H1 (cell line): ENCODE results near the gene ZNF830. TPM values are rescaled to one million over a fixed set of nuclear protein-coding genes. Genes with fewer than 3 reads are reported as not detected.

Experiments used
- CTCF ChIA-PET: fragments of 300-600 bp; sonication (Branson Sonifier 250); formaldehyde crosslinking; loops from one replicate; lab custom pipeline; 2021; ENCODE audit not compliant: partially characterized antibody; lab: Charles Lee
- POLR2A ChIA-PET: fragments of 300-600 bp; sonication (Branson Sonifier 250); formaldehyde crosslinking; loops from one replicate; lab custom pipeline; 2021; ENCODE audit warnings: inconsistent platforms; ENCODE audit not compliant: partially characterized antibody; lab: Charles Lee
- DNase-seq, 2 experiments: peaks; one replicate each; pipeline versions ENCODE4 v3.0.0 to v3.0.0-alpha.2; 2010 to 2022; ENCODE audit warnings: low spot score in 2 of 2, low read depth in 1 of 2, mixed read lengths in 1 of 2
- FAIRE-seq: peaks from 2 replicates; lab custom pipeline; 2011; peaks lifted over from hg19 to GRCh38; lab: Jason Lieb, UNC
- H2AFZ ChIP-seq: 2 replicates; pipeline ENCODE4 v1.8.1; 2012; ENCODE audit warnings: low read length, inconsistent platforms
- H2AK5ac ChIP-seq: 2 replicates; pipeline ENCODE4 v1.6.1; 2013; ENCODE audit warnings: low read depth, low read length
- H2BK120ac ChIP-seq: replicated peaks from 2 replicates; pipeline ENCODE3; 2013; ENCODE audit warnings: low read depth, low read length, inconsistent platforms
- H2BK12ac ChIP-seq: 2 replicates; pipeline ENCODE4 v1.6.1; 2013; ENCODE audit warnings: low read depth, low read length
- H2BK15ac ChIP-seq: 2 replicates; pipeline ENCODE4 v1.6.1; 2013; ENCODE audit warnings: low read length
- H2BK20ac ChIP-seq: 2 replicates; pipeline ENCODE4 v1.6.1; 2013; ENCODE audit warnings: low read length
- H2BK5ac ChIP-seq: 2 replicates; pipeline ENCODE4 v1.6.1; 2013; ENCODE audit warnings: low read depth, low read length
- H3K14ac ChIP-seq: 2 replicates; pipeline ENCODE4 v1.6.1; 2013; ENCODE audit warnings: inconsistent platforms; ENCODE audit not compliant: insufficient read length
- H3K18ac ChIP-seq: 2 replicates; pipeline ENCODE4 v1.6.1; 2013; ENCODE audit warnings: low read length; ENCODE audit errors: extremely low read depth
- H3K23ac ChIP-seq: 2 replicates; pipeline ENCODE4 v1.6.1; 2013; ENCODE audit warnings: inconsistent platforms; ENCODE audit not compliant: insufficient read length
- H3K23me2 ChIP-seq: 2 replicates; pipeline ENCODE4 v1.6.1; 2013; ENCODE audit warnings: low read depth, low read length
- H3K27ac ChIP-seq: 2 replicates; pipeline ENCODE4 v1.6.1; 2011; ENCODE audit warnings: low read depth, low read length, inconsistent platforms
- H3K27me3 ChIP-seq, 4 experiments: replicated peaks in 1 of 4; 1 replicate in 1 of 4; 2 replicates in 3 of 4; pipeline versions ENCODE4 v1.6.1 to v1.8.1; 2011 to 2013; ENCODE audit warnings: low read length in 3 of 4, mild to moderate bottlenecking in 3 of 4, inconsistent platforms in 2 of 4, mixed read lengths in 2 of 4, moderate library complexity in 1 of 4; ENCODE audit not compliant: control insufficient read depth in 3 of 4, insufficient read depth in 3 of 4; ENCODE audit errors: extremely low read depth in 1 of 4
- H3K36me3 ChIP-seq, 4 experiments: 2 replicates each; pipeline versions ENCODE4 v1.6.1 to v1.8.1; 2011 to 2013; ENCODE audit warnings: mild to moderate bottlenecking in 4 of 4, low read length in 3 of 4, moderate library complexity in 2 of 4, control low read depth in 1 of 4, inconsistent platforms in 1 of 4; ENCODE audit not compliant: insufficient read depth in 4 of 4, control insufficient read depth in 2 of 4
- H3K4ac ChIP-seq: replicated peaks from 2 replicates; pipeline ENCODE3; 2013; ENCODE audit warnings: low read length, low read depth, mixed read lengths, inconsistent platforms; ENCODE audit not compliant: insufficient read length
- H3K4me1 ChIP-seq, 4 experiments: replicated peaks in 1 of 4; 1 replicate in 1 of 4; 2 replicates in 3 of 4; pipeline versions ENCODE4 v1.6.1 to v1.8.1; 2011 to 2013; ENCODE audit warnings: low read length in 3 of 4, inconsistent platforms in 2 of 4, mixed read lengths in 1 of 4; ENCODE audit not compliant: insufficient read depth in 4 of 4, control insufficient read depth in 3 of 4
- H3K4me2 ChIP-seq, 2 experiments: 2 replicates each; pipeline versions ENCODE4 v1.6.1 to v1.8.1; 2011 to 2013; ENCODE audit warnings: low read depth in 2 of 2, low read length in 2 of 2, control low read depth in 1 of 2, inconsistent platforms in 1 of 2, mild to moderate bottlenecking in 1 of 2; ENCODE audit not compliant: insufficient read depth in 1 of 2
- H3K4me3 ChIP-seq, 4 experiments: fragments of 200-600, 300-600 bp in 1 of 4; sonication (generic), shearing (Covaris generic), sonication (Bioruptor Twin) in 1 of 4; 2 replicates each; pipeline versions ENCODE4 v1.5.1 to v1.8.1; 2011 to 2016; ENCODE audit warnings: low read length in 4 of 4, low read depth in 3 of 4, control low read depth in 2 of 4, inconsistent platforms in 2 of 4, mild to moderate bottlenecking in 2 of 4, mixed read lengths in 1 of 4, moderate library complexity in 1 of 4; ENCODE audit not compliant: insufficient read depth in 2 of 4; ENCODE audit errors: extremely low read depth in 1 of 4
- H3K56ac ChIP-seq: replicated peaks from 2 replicates; pipeline ENCODE3; 2013; ENCODE audit warnings: low read depth, mild to moderate bottlenecking, mixed read lengths, low read length, inconsistent platforms; ENCODE audit not compliant: insufficient read length
- H3K79me1 ChIP-seq: 2 replicates; pipeline ENCODE4 v1.6.1; 2013; ENCODE audit warnings: low read depth, low read length, control low read depth
- H3K79me2 ChIP-seq, 2 experiments: 2 replicates each; pipeline versions ENCODE4 v1.6.1 to v1.8.1; 2012 to 2013; ENCODE audit warnings: low read length in 2 of 2, mild to moderate bottlenecking in 2 of 2, inconsistent platforms in 1 of 2; ENCODE audit not compliant: insufficient read depth in 2 of 2, control insufficient read depth in 1 of 2
- H3K9ac ChIP-seq, 4 experiments: replicated peaks in 1 of 4; 1 replicate in 1 of 4; 2 replicates in 3 of 4; pipeline versions ENCODE4 v1.6.1 to v1.8.1; 2011 to 2013; ENCODE audit warnings: low read depth in 3 of 4, low read length in 3 of 4, control low read depth in 2 of 4, mild to moderate bottlenecking in 2 of 4, moderate library complexity in 2 of 4, inconsistent platforms in 1 of 4; ENCODE audit errors: extremely low read depth in 1 of 4
- H3K9me3 ChIP-seq, 2 experiments: 2 replicates each; pipeline versions ENCODE4 v1.6.1 to v1.8.1; 2012 to 2013; ENCODE audit warnings: mild to moderate bottlenecking in 2 of 2, moderate library complexity in 2 of 2, control low read depth in 1 of 2, inconsistent platforms in 1 of 2, low read depth in 1 of 2, low read length in 1 of 2, mixed read lengths in 1 of 2; ENCODE audit not compliant: insufficient read depth in 2 of 2
- H4K20me1 ChIP-seq, 2 experiments: replicated peaks in 1 of 2; 2 replicates each; pipeline versions ENCODE3 to v1.8.1; 2011 to 2013; ENCODE audit warnings: inconsistent platforms in 2 of 2, low read length in 2 of 2, mild to moderate bottlenecking in 1 of 2; ENCODE audit not compliant: insufficient read depth in 2 of 2, control insufficient read depth in 1 of 2
- H4K5ac ChIP-seq: 2 replicates; pipeline ENCODE4 v1.6.1; 2013; ENCODE audit warnings: low read length, low read depth, mixed read lengths, inconsistent platforms; ENCODE audit not compliant: insufficient read length
- H4K8ac ChIP-seq: 2 replicates; pipeline ENCODE4 v1.8.0; 2013; ENCODE audit warnings: mild to moderate bottlenecking, moderate library complexity, low read length, inconsistent platforms; ENCODE audit not compliant: insufficient read depth; ENCODE audit errors: extremely low read depth
- H4K91ac ChIP-seq: replicated peaks from 2 replicates; pipeline ENCODE3; 2013; ENCODE audit warnings: low read length, mixed read lengths, inconsistent platforms; ENCODE audit not compliant: insufficient read length
- BCL11A ChIP-seq, 2 experiments: IDR thresholded peaks; one replicate each; pipeline ENCODE4 v1.6.1; 2011; ENCODE audit warnings: low read depth in 2 of 2, low read length in 2 of 2, mild to moderate bottlenecking in 2 of 2
- CBX5 ChIP-seq: fragments of 300-800, 300-1000 bp; sonication (generic); IDR thresholded peaks from 2 replicates; pipeline ENCODE4 v1.7.1; 2016; ENCODE audit warnings: antibody characterized with exemption, low read length, low read depth
- CREB1 ChIP-seq: IDR thresholded peaks from 2 replicates; pipeline ENCODE4 v1.6.1; 2012; ENCODE audit warnings: inconsistent platforms
- CTBP2 ChIP-seq: IDR thresholded peaks from 2 replicates; pipeline ENCODE4 v1.7.0; 2011; ENCODE audit warnings: borderline replicate concordance, mild to moderate bottlenecking, moderate library complexity, mixed read lengths, low read length; ENCODE audit not compliant: insufficient read depth, insufficient read length
- HDAC6 ChIP-seq: IDR thresholded peaks from one replicate; pipeline ENCODE4 v1.7.1; 2012; ENCODE audit warnings: low read depth, mild to moderate bottlenecking, inconsistent platforms, low read length, moderate library complexity
- JUN ChIP-seq: IDR thresholded peaks from 2 replicates; pipeline ENCODE4 v1.6.1; 2011; ENCODE audit warnings: low read depth, mild to moderate bottlenecking, improper control_type of control experiment, low read length
- KDM5A ChIP-seq: fragments of 200-600 bp; IDR thresholded peaks from 2 replicates; pipeline ENCODE4 v1.7.1; 2012; ENCODE audit warnings: mild to moderate bottlenecking, low read length, inconsistent platforms, mixed read lengths
- SRF ChIP-seq: IDR thresholded peaks from 2 replicates; pipeline ENCODE4 v1.6.1; 2011; ENCODE audit warnings: mild to moderate bottlenecking, low read depth, low read length, moderate library complexity
- TAF7 ChIP-seq: optimal IDR thresholded peaks from 2 replicates; pipeline ENCODE3; 2011; ENCODE audit warnings: low read depth, mild to moderate bottlenecking, inconsistent platforms, low read length, moderate library complexity, borderline replicate concordance
- YY1 ChIP-seq: IDR thresholded peaks from 2 replicates; pipeline ENCODE4 v1.6.1; 2011; ENCODE audit warnings: low read depth, mild to moderate bottlenecking, low read length
- ZNF274 ChIP-seq: IDR thresholded peaks from 2 replicates; pipeline ENCODE4 v1.7.0; 2012; ENCODE audit warnings: low read length, borderline replicate concordance; ENCODE audit errors: extremely low read depth
- WGBS, 2 experiments: shearing (Covaris generic) in 1 of 2; methylation state at CpG; one replicate each; pipeline versions ENCODE4 v1.1.6 to v1.1.7; 2013 to 2015; ENCODE audit warnings: low lambda C conversion rate in 2 of 2, mixed read lengths in 2 of 2, inconsistent platforms in 1 of 2, low coverage in 1 of 2, missing lambda C conversion rate in 1 of 2; ENCODE audit not compliant: insufficient replicate concordance in 2 of 2, insufficient coverage in 1 of 2, insufficient read length in 1 of 2; ENCODE audit errors: extremely low coverage in 1 of 2, missing lambda C conversion rate in 1 of 2; 5-methylcytosine and 5-hydroxymethylcytosine counted together
- polyA plus RNA-seq, 7 experiments: library from polyadenylated mRNA; depleted of rRNA in 3 of 7; stranded (reverse) in 5 of 7; unstranded in 2 of 7; fragments of >200 nt in 5 of 7; fragments of 200-250 nt in 2 of 7; gene quantifications; 1 replicate in 5 of 7; 2 replicates in 1 of 7; 4 replicates in 1 of 7; pipeline versions ENCODE4 v1.2.1 to v1.2.3, GENCODE V29; 2011 to 2013; ENCODE audit warnings: missing spikeins in 2 of 7, mixed read lengths in 2 of 7
- total RNA-seq: library from RNA; stranded (reverse); fragmentation: NEBNext Ultra II Directional; extraction: Animal tissue kit (Norgen Biotek cat#: 25700); gene quantifications from 2 replicates; pipeline ENCODE4 v1.2.1, GENCODE V29; 2021

The ZNF830 gene
- total and polyA plus RNA-seq, 2 of the 8 experiments (the other 6 are each of a cell fraction or from before 2014, with no cell fraction given), result 4.2 to 19.9 TPM

GRCh38 chr17:34989473-34989872 lies 28.1 kb downstream of the ZNF830 start:
- peaks cover 38 to 85% (median 72%) of the 10 kb centered on the region in 4 experiments for H3K36me3 ChIP-seq
- POLR2A ChIA-PET, result interaction anchor here (1.1 to 6.3 kb wide), 4 partner anchors 10 to 33 kb away, joined by 3 to 44 read pairs (median 17); partner anchors contain the start of gene LIG3
- WGBS, 2 experiments, result 92% methylated on average over 10 of the region's 10 CpGs; no CpG with 5 or more reads in 1 of the 2 experiments
- TF ChIP-seq SRF (no peak), JUN (no peak), CTBP2 (no peak), HDAC6 (no peak), YY1 (no peak), ZNF274 (no peak), KDM5A (no peak), CREB1 (no peak), CBX5 (no peak), BCL11A (IDR thresholded peaks at IDR 0.05; ENCODE audit: low read depth in 2 of 2, low read length in 2 of 2) (no peak), TAF7 (no peak)

More at GRCh38 chr17:34989473-34989872, 28.1 kb downstream of the ZNF830 start:
- Histone ChIP-seq H2BK120ac (no peak overlapping the region), H2AFZ (no peak overlapping the region), H3K4me2 (no peak overlapping the region), H4K5ac (no peak overlapping the region), H3K18ac (no peak overlapping the region), H3K9ac (no peak overlapping the region), H3K14ac (no peak overlapping the region), H3K9me3 (no peaks in the 10 kb centered on the region), H3K23ac (no peak overlapping the region), H3K4me1 (no peaks in the 10 kb centered on the region), H3K56ac (no peak overlapping the region), H4K8ac (no peak overlapping the region), H3K79me1 (peaks cover 4% of the 10 kb centered on the region; the same call in 1 of the 2 replicates), H2BK20ac (no peak overlapping the region), H4K91ac (no peak overlapping the region), H3K27ac (no peak overlapping the region), H3K4me3 (no peak overlapping the region), H2BK12ac (no peak overlapping the region), H2BK15ac (no peak overlapping the region), H2BK5ac (no peak overlapping the region), H3K79me2 (peaks cover 0 to 18% of the 10 kb centered on the region in 2 experiments; a peak in 2 of 4 replicates), H3K23me2 (no peaks in the 10 kb centered on the region), H2AK5ac (no peak overlapping the region), H4K20me1 (peaks cover 9 to 14% of the 10 kb centered on the region in 2 experiments), H3K27me3 (no peaks in the 10 kb centered on the region), H3K4ac (no peak overlapping the region)
- FAIRE-seq (no peak), DNase-seq (no peak)
- CTCF ChIA-PET, result interaction anchor here (1.5 kb wide), 1 partner anchor 8 kb away, joined by 8 read pairs; no protein-coding TSS in a partner anchor
